Tibial artery (tissue), 4 donors: ENCODE data around the gene NCBP3.

Source experiments
- DNase-seq, 2 donors: peaks; one replicate each; pipeline ENCODE4 v3.0.0-alpha.2; 2019
- H3K27ac ChIP-seq, 2 donors: fragments of 200-600 bp; sonication (generic) in 1 of 2; 1 replicate in 1 of 2; 2 replicates in 1 of 2; pipeline ENCODE4 v1.5.1; 2018 to 2019; ENCODE audit warnings: mild to moderate bottlenecking in 1 of 2
- H3K27me3 ChIP-seq, 2 donors: fragments of 200-600 bp; sonication (generic) in 1 of 2; one replicate each; pipeline versions ENCODE4 v1.5.1 to v1.6.0; 2016 to 2019
- H3K36me3 ChIP-seq, 3 donors: fragments of 200-600 bp; sonication (generic) in 2 of 3; one replicate each; pipeline ENCODE4 v1.5.1; 2016 to 2019; ENCODE audit warnings: mild to moderate bottlenecking in 2 of 3
- H3K4me1 ChIP-seq, 4 donors: fragments of 200-600 bp; sonication (generic) in 2 of 4; 1 replicate in 3 of 4; 2 replicates in 1 of 4; pipeline ENCODE4 v1.5.1; 2016 to 2019
- H3K4me3 ChIP-seq, 2 donors: fragments of 200-600 bp; sonication (generic) in 1 of 2; 1 replicate in 1 of 2; 2 replicates in 1 of 2; pipeline ENCODE4 v1.5.1; 2018 to 2019; ENCODE audit warnings: mild to moderate bottlenecking in 2 of 2
- H3K9me3 ChIP-seq, 3 donors: fragments of 200-600 bp; sonication (generic) in 1 of 3; one replicate each; pipeline ENCODE4 v1.5.1; 2016 to 2019
- CTCF ChIP-seq, 2 experiments: fragments of 200-600 bp in 1 of 2; fragments of 450-650 bp in 1 of 2; IDR thresholded peaks; one replicate each; pipeline ENCODE4 v1.5.1; 2017 to 2019; ENCODE audit warnings: antibody characterized with exemption in 2 of 2, mild to moderate bottlenecking in 1 of 2, moderate library complexity in 1 of 2
- intact Hi-C: fragments of 100-400 bp; cut with DNase I; formaldehyde crosslinking; loops from one replicate; pipeline ENCODE4 v1.15.0; 2023; ENCODE audit warnings: low total_unique reads

NCBP3 gene

GRCh38 chr17:3889325-3890012 lies 43.4 kb upstream of the NCBP3 start:
- H3K4me3 ChIP-seq, result no peak overlapping the region

GRCh38 chr17:3888343-3889171 lies 42.5 kb upstream of the NCBP3 start:
- Histone ChIP-seq H3K27me3 (no peaks in the 10 kb centered on the region), H3K4me3 (no peak overlapping the region), H3K9me3 (no peaks in the 10 kb centered on the region), H3K36me3 (peaks cover 0 to 20% (median 15%) of the 10 kb centered on the region in 3 donors), H3K4me1 (peaks cover 0 to 58% (median 45%) of the 10 kb centered on the region in 4 donors), H3K27ac (peak overlapping the region; percentile 75 to 78)
- no peak for TF ChIP-seq CTCF (IDR thresholded peaks at IDR 0.05)
- intact Hi-C loops, result no loop called here
- DNase-seq, result peak; percentile 75 to 90

More at GRCh38 chr17:3889325-3890012, 43.4 kb upstream of the NCBP3 start:
- DNase-seq, result peak in 1 of 2 donors; percentile 77
- Histone ChIP-seq H3K9me3 (no peaks in the 10 kb centered on the region), H3K4me1 (peaks cover 0 to 67% (median 54%) of the 10 kb centered on the region in 4 donors), H3K27ac (peak overlapping the region; percentile 75 to 78), H3K27me3 (no peaks in the 10 kb centered on the region), H3K36me3 (peaks cover 0 to 11% (median 9%) of the 10 kb centered on the region in 3 donors)
- intact Hi-C loops, result no loop called here
- TF ChIP-seq CTCF (IDR thresholded peaks at IDR 0.05), result no peak

- peak overlapping the region; percentile 75 to 78 for H3K27ac ChIP-seq
- H3K4me3 ChIP-seq, result no peak overlapping the region
- no peaks in the 10 kb centered on the region for H3K27me3 ChIP-seq
- H3K9me3 ChIP-seq, result no peaks in the 10 kb centered on the region
- peaks cover 0 to 27% (median 22%) of the 10 kb centered on the region in 3 donors for H3K36me3 ChIP-seq
- intact Hi-C loops, result no loop called here
- no peak for DNase-seq
- peaks cover 0 to 54% (median 41%) of the 10 kb centered on the region in 4 donors for H3K4me1 ChIP-seq
- no peak for TF ChIP-seq CTCF (IDR thresholded peaks at IDR 0.05)
Measured at GRCh38 chr17:3887804-3888203, 41.8 kb upstream of the NCBP3 start.

- intact Hi-C loops, result no loop called here
- Histone ChIP-seq H3K9me3 (no peaks in the 10 kb centered on the region), H3K27me3 (no peaks in the 10 kb centered on the region), H3K4me3 (no peak overlapping the region), H3K27ac (peak overlapping the region; percentile 75 to 78), H3K4me1 (peaks cover 0 to 53% (median 40%) of the 10 kb centered on the region in 4 donors), H3K36me3 (peaks cover 0 to 31% (median 26%) of the 10 kb centered on the region in 3 donors)
- no peak for TF ChIP-seq CTCF (IDR thresholded peaks at IDR 0.05)
- no peak for DNase-seq
Measured at GRCh38 chr17:3887394-3887793, 41.3 kb upstream of the NCBP3 start.

GRCh38 chr17:3886776-3887175 lies 40.7 kb upstream of the NCBP3 start:
- Histone ChIP-seq H3K4me1 (peaks cover 0 to 47% (median 33%) of the 10 kb centered on the region in 4 donors), H3K4me3 (no peak overlapping the region), H3K27ac (peak overlapping the region; percentile 75 to 78), H3K9me3 (no peaks in the 10 kb centered on the region), H3K36me3 (peaks cover 0 to 37% (median 29%) of the 10 kb centered on the region in 3 donors), H3K27me3 (no peaks in the 10 kb centered on the region)
- no peak for TF ChIP-seq CTCF (IDR thresholded peaks at IDR 0.05)
- DNase-seq, result peak in 1 of 2 donors; percentile 66
- intact Hi-C loops, result no loop called here
